HUES6 (cell line): ENCODE measurements around the gene EPC2.
"Not testable (repeated sequence)": the region's sequence is repeated elsewhere in the genome, so short reads cannot be mapped to it uniquely, and the experiment has no call there.

ENCODE experiments used
- H3K27ac ChIP-seq: 2 replicates; pipeline ENCODE4 v1.7.0; 2013; ENCODE audit warnings: low read depth, mild to moderate bottlenecking, low read length, inconsistent platforms
- H3K27me3 ChIP-seq: 2 replicates; pipeline ENCODE4 v1.6.1; 2013; ENCODE audit warnings: low read length; ENCODE audit not compliant: control insufficient read depth, insufficient read depth
- H3K36me3 ChIP-seq: 2 replicates; pipeline ENCODE4 v1.6.1; 2013; ENCODE audit warnings: low read length; ENCODE audit not compliant: control insufficient read depth, insufficient read depth
- H3K4me1 ChIP-seq: 2 replicates; pipeline ENCODE4 v1.6.1; 2013; ENCODE audit warnings: low read length; ENCODE audit not compliant: control insufficient read depth, insufficient read depth
- H3K4me3 ChIP-seq: 2 replicates; pipeline ENCODE4 v1.5.1; 2013; ENCODE audit warnings: low read depth, low read length
- H3K9ac ChIP-seq: one replicate; pipeline ENCODE4 v1.6.1; 2013; ENCODE audit warnings: mild to moderate bottlenecking, low read length
- H3K9me3 ChIP-seq: 2 replicates; pipeline ENCODE4 v1.6.1; 2013; ENCODE audit warnings: low read depth, low read length; ENCODE audit not compliant: control insufficient read depth, insufficient read depth

The EPC2 gene

DNA sequence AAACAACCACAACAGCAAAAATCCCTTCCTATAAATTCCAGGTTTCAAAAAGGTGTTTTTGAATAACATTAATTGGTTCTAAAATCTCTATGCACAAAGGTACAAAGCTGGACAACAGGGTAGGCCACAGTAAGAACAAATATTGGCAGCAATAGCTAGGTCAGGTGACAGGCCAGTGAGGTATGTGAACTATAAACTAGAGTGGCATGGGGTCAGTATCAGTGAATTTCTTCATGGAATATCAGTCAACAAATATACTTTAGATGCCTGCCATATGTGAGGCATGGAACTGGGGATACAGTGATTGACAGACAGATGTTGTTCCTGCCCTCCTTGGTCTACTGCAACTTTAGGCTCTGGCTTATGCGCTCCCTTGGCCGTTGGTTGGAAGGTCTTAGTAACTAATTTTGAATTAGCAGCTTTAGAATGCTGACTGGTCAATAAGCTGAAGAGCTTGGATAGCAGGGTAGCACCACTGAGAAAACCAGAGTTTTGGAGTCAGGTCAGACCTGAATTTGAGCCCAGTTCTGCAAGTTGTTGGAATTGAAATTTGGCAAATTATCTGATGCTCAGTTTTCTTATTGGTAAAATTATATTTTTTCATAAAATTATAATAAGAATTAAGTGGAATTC is 2.3 kb upstream of the EPC2 start:
- H3K4me3 ChIP-seq = no peak overlapping the region
- H3K4me1 ChIP-seq = peaks cover 18% of the 10 kb centered on the region
- H3K27ac ChIP-seq = no peak overlapping the region
- H3K9me3 ChIP-seq = no peaks in the 10 kb centered on the region
- H3K36me3 ChIP-seq = no peaks in the 10 kb centered on the region
- no peak overlapping the region for H3K9ac ChIP-seq
- H3K27me3 ChIP-seq = no peaks in the 10 kb centered on the region; the same call in 1 of the 2 replicates

DNA sequence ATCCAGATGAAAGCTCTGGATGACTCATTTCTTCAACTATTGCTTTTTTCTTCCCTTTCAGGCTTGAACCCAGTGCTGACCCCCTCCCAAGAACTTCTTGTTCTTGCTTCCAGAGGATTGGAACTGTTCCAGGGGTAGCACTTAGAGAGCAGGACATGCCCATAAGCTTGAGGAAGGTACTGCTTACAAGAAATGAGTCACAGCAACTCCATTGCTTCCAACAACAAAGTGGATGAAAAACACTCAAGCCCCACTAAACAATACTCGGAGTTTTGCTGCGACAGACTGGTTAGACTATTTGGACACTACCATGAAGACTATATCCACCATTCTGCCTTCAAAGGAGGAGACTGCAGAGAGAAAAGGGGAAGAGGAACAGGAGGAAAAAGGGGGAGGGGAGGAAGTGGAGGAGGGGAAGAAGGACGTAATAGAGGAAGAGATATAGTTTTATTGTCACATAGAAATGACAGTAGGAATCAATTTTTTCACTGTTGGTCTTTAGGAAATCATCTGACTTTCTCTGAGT is 1.6 kb upstream of the EPC2 start:
- H3K4me3 ChIP-seq = no peak overlapping the region

DNA sequence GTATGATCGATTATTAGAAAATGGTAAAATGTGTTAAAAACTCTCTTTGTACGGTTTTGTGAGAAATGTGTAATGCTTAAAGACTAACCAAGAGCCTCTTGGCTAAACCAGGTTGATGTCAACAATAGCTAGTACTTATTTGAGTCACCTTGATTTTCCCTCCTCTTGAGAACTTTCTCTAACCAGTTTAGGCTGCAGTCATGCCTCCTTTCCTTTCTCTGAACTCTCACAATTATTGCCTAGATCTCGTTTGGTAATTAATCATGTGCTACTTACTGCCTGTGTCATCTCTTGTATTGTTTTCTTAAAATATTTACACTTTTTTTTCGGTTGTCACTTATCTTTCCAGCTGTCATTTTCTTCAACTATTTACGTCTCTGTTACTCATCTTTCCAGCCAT is 1.1 kb upstream of the EPC2 start:
- Histone ChIP-seq H3K9ac (no peak overlapping the region), H3K36me3 (no peaks in the 10 kb centered on the region), H3K27me3 (no peaks in the 10 kb centered on the region; the same call in 1 of the 2 replicates), H3K27ac (no peak overlapping the region), H3K4me1 (peaks cover 15% of the 10 kb centered on the region), H3K9me3 (no peaks in the 10 kb centered on the region), H3K4me3 (peak overlapping the region; percentile 90)

More for the DNA sequence above, 1.6 kb upstream of the EPC2 start:
- peaks cover 18% of the 10 kb centered on the region for H3K4me1 ChIP-seq
- no peaks in the 10 kb centered on the region for H3K36me3 ChIP-seq
- no peak overlapping the region for H3K9ac ChIP-seq
- H3K27me3 ChIP-seq = no peaks in the 10 kb centered on the region; the same call in 1 of the 2 replicates
- no peaks in the 10 kb centered on the region for H3K9me3 ChIP-seq
- no peak overlapping the region for H3K27ac ChIP-seq

DNA sequence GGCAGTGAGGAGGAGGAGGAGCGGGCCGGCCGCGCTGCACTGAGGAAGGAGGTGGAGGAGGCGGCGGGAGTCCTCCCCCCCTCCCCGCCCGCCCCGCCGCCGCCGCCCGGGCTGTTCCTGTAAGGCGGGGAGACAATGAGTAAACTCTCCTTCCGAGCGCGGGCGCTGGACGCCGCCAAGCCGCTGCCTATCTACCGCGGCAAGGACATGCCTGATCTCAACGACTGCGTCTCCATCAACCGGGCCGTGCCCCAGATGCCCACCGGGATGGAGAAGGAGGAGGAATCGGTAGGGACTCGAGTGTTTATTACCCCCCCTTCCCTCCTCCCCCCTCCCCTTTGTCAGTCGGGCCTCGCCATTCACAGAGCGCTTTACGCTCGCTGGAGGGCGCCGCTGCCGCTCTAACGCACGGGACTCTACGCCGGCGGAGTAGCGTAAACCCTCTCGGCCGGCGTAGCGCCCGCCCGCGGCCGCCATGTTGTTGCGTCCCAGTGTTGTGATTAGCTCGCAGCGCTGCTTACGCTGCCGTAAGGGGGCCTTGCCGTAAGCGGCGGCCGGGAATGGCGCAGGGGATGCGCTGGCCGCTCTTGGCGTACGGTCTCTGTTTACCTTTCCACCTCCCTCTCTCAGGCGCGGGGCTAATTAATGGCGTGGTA is 460 bp downstream of the EPC2 start:
- no peaks in the 10 kb centered on the region; the same call in 1 of the 2 replicates for H3K27me3 ChIP-seq
- H3K36me3 ChIP-seq = no peaks in the 10 kb centered on the region
- peak overlapping the region; percentile 79 for H3K27ac ChIP-seq
- peak overlapping the region; percentile 90 for H3K4me3 ChIP-seq
- H3K9ac ChIP-seq = peak overlapping the region; percentile 94
- peaks cover 15% of the 10 kb centered on the region for H3K4me1 ChIP-seq
- no peaks in the 10 kb centered on the region for H3K9me3 ChIP-seq

DNA sequence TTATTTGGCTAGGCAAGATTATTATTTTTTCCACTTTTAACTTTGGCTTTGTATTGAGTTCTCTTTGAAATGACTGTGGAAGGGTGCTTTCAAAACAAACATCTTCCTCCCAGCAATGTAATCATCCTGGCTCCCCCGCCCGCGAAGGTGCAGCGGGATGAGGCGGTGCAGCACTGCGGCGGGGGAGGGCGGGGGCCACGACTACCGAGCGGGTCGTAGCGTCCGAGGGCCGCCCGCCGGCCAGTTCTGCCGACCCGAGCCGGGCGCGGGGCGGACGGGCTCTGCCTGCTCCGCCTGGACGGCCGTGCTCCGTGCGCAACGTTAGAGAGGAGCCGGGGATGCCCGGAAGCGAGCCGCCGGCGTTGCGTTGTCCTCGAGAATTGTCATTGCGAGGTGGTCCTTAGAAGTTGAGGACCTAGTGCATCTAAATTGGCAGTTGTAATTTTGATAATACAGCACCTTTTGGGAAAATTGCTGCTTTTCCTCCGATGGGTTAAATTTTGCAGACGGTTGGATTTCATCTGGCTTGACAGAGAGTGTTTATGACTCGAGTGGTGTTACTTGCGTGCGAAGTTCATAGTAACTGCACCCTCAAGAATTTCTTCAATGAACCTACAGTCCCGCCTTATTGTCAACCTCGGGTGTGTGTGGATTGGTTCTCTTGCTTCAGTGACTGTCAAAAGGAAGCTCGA is 1.1 kb downstream of the EPC2 start:
- no peaks in the 10 kb centered on the region; the same call in 1 of the 2 replicates for H3K27me3 ChIP-seq
- H3K4me1 ChIP-seq = peaks cover 15% of the 10 kb centered on the region
- peak overlapping the region; percentile 60; the same call in 1 of the 2 replicates for H3K27ac ChIP-seq
- H3K36me3 ChIP-seq = no peaks in the 10 kb centered on the region
- H3K4me3 ChIP-seq = peak overlapping the region; percentile 90
- H3K9me3 ChIP-seq = no peaks in the 10 kb centered on the region
- peak overlapping the region; percentile 74 for H3K9ac ChIP-seq

DNA sequence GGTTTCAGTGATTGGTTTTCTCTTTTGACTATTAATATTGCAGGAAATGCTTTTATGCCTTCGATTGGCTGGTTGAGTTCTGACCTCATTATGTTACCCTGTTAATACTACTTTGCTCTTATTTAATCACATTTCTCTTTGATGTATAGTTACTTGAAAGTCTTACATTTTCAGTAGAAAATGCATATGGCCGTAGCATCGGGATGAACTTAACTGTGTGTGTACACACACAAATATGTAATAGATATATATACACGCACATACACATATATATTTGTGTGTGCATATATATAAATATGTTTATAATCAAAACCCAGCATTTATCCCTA is 1.6 kb downstream of the EPC2 start:
- Histone ChIP-seq H3K9ac (peak overlapping the region; percentile 74), H3K4me1 (peaks cover 11% of the 10 kb centered on the region), H3K27ac (no peak overlapping the region), H3K36me3 (no peaks in the 10 kb centered on the region), H3K9me3 (no peaks in the 10 kb centered on the region), H3K4me3 (peak overlapping the region; percentile 90), H3K27me3 (no peaks in the 10 kb centered on the region; the same call in 1 of the 2 replicates)

DNA sequence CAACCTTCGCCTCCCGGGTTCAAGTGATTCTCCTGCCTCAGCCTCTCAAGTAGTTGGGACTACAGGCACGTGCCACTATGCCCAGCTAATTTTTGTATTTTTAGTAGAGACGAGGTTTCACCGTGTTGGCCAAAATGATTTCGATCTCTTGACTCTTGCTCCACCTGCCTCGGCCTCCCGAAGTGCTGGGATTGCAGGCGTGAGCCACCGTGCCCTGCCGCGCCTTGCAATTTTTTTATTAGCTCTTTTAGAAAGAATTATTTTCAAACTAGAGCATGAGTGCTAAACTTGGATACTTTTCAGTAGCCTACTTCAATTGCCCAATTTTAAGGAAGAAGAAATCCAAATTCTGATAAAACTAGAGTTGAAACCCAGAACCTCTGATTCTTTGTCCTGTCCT is 3.2 kb downstream of the EPC2 start:
- H3K36me3 ChIP-seq, H3K9ac ChIP-seq, H3K27ac ChIP-seq, H3K4me3 ChIP-seq, H3K27me3 ChIP-seq, H3K9me3 ChIP-seq: not testable (repeated sequence)
- H3K4me1 ChIP-seq = peaks cover 10% of the 10 kb centered on the region

DNA sequence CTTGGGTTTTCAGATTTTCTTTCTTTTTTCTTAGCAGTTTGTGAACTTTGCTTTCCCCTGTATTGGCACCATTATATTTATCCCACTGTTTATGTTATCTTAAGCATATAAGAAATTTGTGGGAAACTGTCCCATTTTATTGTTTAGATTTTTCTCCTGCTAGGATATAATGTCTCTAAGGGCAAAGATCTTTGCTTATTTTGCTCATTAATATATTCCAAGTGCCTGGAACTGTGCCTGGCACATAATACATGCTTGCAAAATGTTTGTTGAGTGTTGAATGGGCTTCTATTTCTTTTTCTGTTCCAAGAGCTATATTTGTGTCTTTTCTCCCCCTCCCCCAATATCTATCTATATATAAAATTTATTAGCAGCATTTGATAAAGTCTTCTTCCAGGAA is 5.4 kb downstream of the EPC2 start:
- no peak overlapping the region for H3K27ac ChIP-seq
- no peaks in the 10 kb centered on the region for H3K9me3 ChIP-seq
- H3K4me3 ChIP-seq = no peak overlapping the region
- H3K36me3 ChIP-seq = no peaks in the 10 kb centered on the region
- H3K4me1 ChIP-seq = peaks cover 10% of the 10 kb centered on the region
- no peak overlapping the region for H3K9ac ChIP-seq
- no peaks in the 10 kb centered on the region for H3K27me3 ChIP-seq

DNA sequence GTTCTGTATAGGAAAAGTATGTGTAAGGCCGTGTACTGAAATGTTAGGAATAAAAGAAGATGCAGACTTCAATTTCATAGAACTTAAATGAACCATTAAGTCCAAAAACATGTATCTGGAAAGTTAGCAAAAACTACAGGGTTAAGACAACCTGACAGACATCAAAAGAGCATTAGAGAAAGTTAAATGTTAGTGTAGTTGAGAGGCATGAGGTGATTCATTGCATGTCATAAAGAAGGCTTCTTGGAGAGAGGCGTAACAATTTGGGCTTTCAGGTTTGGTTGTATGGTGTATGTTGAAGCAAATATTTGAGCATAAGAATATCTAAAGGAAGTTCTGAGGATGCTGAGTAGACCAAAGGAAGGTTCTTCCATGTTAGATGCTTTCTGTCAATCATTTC is 6.3 kb downstream of the EPC2 start:
- Histone ChIP-seq H3K27me3 (no peaks in the 10 kb centered on the region), H3K4me3 (no peak overlapping the region)

DNA sequence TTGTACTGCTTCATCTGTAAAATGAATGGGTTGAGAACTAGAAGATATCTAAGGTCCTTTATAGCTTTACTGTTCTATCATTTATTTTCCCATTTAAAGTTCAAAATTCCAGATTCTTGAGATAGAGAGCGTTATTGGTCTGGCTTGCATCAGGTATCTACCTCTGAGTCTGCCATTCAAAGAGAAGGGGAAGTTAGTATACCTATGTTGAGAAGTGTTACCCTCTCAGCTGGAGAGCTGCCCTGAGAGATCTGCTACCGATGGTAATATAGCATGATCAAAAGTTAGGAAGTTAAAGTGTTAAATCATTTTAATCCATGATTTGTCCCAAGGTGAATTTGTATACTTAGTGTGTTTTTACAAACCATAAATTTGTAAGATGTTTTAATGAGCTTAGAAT is 7.4 kb downstream of the EPC2 start:
- no peak overlapping the region for H3K9ac ChIP-seq
- H3K4me1 ChIP-seq = peaks cover 14% of the 10 kb centered on the region
- no peak overlapping the region for H3K4me3 ChIP-seq
- no peaks in the 10 kb centered on the region for H3K36me3 ChIP-seq
- H3K9me3 ChIP-seq = no peaks in the 10 kb centered on the region
- no peaks in the 10 kb centered on the region for H3K27me3 ChIP-seq
- no peak overlapping the region for H3K27ac ChIP-seq

More for the DNA sequence above, 6.3 kb downstream of the EPC2 start:
- H3K4me1 ChIP-seq = peaks cover 10% of the 10 kb centered on the region
- no peak overlapping the region for H3K9ac ChIP-seq
- H3K9me3 ChIP-seq = no peaks in the 10 kb centered on the region
- H3K36me3 ChIP-seq = no peaks in the 10 kb centered on the region
- H3K27ac ChIP-seq = no peak overlapping the region

DNA sequence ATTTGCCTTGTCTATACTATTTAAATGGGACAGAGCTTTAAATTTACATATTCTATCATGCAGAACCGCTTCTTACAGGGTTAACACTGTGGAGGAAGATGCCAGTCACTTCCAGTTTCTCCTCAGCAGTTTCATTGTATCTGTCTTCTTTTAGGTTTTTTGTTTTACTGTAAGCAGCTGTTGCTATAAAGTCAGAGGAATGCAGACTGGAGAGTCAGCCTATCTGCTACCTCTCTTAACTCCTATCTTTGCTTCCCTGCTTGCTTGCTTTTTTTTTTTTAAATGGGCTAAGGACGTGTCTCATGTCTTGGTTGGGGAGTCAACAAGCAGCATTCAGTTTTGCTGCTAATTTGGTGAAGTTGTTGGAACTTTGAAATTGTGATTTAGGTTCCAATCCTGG is 8.9 kb downstream of the EPC2 start:
- H3K27ac ChIP-seq = no peak overlapping the region
- H3K36me3 ChIP-seq = no peaks in the 10 kb centered on the region
- no peak overlapping the region for H3K4me3 ChIP-seq
- H3K4me1 ChIP-seq = peaks cover 14% of the 10 kb centered on the region
- no peaks in the 10 kb centered on the region for H3K27me3 ChIP-seq
- no peak overlapping the region for H3K9ac ChIP-seq
- no peaks in the 10 kb centered on the region for H3K9me3 ChIP-seq
